C4-2B (cell line): ENCODE measurements around the gene BARD1.
"Not testable (repeated sequence)": the region's sequence is repeated elsewhere in the genome, so short reads cannot be mapped to it uniquely, and the experiment has no call there.

Experiments
- H3K27ac ChIP-seq: fragments of 450-650 bp; 2 replicates; pipeline ENCODE4 v1.5.1; 2017
- ZFX ChIP-seq: fragments of 450-650 bp; IDR thresholded peaks from 2 replicates; pipeline ENCODE4 v1.6.1; 2017
- TF ChIP-seq, protein P1 (sequence below): fragments of 450-650 bp; conservative IDR thresholded peaks from 2 replicates; pipeline ENCODE4 v1.5.1; 2017; ENCODE audit warnings: mild to moderate bottlenecking

Gene BARD1

DNA sequence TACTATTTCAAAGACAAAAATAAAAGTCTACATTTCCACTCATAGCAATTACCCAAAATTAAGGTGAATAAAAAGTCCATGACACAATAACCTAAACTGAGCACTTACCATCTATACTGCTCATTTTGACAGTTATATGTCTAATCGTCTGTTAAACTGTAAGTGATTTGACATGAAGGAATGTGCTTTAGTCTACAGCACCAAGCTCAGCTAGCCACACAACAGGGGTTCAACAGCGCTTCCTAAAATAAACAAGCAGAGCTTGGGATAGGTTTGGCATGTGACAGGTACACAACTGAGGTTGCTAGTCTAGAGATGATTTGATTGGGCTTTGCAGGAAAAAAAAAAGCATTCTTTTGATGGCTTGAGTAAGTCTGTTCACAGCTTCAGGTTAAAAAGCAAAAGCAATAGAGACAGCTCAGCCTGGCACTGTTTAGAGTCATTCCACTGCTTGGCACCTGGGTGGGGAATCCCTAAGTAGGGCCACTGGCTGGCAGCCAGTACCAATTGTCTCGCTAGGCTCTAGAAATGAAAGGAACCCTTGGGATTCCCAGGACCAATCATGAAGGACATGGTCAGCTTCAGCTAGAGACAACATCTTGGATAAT lies 78.6 kb downstream of the BARD1 start:
- H3K27ac ChIP-seq, result no peak overlapping the region
- TF ChIP-seq, protein P1, sequence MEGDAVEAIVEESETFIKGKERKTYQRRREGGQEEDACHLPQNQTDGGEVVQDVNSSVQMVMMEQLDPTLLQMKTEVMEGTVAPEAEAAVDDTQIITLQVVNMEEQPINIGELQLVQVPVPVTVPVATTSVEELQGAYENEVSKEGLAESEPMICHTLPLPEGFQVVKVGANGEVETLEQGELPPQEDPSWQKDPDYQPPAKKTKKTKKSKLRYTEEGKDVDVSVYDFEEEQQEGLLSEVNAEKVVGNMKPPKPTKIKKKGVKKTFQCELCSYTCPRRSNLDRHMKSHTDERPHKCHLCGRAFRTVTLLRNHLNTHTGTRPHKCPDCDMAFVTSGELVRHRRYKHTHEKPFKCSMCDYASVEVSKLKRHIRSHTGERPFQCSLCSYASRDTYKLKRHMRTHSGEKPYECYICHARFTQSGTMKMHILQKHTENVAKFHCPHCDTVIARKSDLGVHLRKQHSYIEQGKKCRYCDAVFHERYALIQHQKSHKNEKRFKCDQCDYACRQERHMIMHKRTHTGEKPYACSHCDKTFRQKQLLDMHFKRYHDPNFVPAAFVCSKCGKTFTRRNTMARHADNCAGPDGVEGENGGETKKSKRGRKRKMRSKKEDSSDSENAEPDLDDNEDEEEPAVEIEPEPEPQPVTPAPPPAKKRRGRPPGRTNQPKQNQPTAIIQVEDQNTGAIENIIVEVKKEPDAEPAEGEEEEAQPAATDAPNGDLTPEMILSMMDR, result no peak
- TF ChIP-seq ZFX, result no peak

DNA sequence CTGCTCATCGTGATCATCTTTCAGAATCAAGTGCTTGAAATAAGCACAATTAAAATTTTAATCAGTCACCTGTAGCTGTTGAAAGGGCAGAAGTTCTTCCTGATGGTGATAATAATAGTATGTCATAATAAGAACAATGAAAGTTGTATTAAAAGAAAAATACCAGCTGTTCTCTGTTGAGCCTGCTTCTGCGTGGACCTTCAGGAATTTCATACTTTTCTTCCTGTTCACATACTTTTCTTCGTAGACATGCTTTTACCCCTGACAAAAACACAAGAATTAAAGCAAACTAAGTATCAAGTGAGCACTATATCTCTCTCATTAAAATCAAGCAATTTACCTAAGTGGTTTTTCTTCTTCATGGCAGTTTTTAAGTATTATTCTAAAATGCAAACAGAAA lies 79.2 kb downstream of the BARD1 start:
- H3K27ac ChIP-seq, result no peak overlapping the region
- TF ChIP-seq ZFX, result no peak
- TF ChIP-seq, protein P1, result no peak

DNA sequence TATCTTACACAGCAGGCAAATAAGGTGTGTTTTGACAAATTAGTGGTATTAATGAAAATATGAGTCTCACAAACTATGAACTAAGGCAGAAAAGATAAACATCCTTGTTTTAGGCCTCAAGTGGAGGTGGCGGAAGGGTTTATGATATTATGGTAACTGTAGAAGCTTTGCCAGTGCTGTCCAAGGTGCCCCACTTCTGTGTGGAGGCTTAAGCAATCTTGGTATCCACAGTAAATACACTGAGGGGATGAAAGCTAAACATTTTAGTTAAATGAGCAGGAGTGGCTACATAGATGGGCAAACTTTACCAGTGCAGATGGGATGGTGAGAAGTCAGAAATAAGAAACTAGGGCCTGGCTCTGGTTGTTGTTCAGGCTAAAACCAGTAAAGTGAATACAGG lies 84.7 kb downstream of the BARD1 start:
- H3K27ac ChIP-seq, result no peak overlapping the region

DNA sequence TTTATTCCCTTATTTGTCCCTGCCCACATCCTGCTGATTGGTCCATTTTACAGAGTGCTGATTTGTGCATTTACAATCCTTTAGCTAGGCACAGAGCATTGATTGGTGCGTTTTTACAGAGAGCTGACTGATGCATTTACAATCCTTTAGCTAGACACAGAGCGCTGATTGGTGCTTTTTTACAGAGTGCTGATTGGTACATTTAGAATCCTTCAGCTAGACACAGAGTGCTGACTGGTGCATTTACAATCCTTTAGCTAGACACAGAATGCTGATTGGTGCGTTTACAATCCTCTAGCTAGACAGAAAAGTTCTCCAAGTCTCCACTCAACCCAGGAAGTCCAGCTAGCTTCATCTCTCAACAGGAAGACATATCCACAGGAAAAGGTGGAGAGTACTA lies 91.6 kb downstream of the BARD1 start:
- H3K27ac ChIP-seq, result not testable (repeated sequence)

More for the DNA sequence above, 84.7 kb downstream of the BARD1 start:
- TF ChIP-seq ZFX, result no peak
- TF ChIP-seq, protein P1, result no peak

DNA sequence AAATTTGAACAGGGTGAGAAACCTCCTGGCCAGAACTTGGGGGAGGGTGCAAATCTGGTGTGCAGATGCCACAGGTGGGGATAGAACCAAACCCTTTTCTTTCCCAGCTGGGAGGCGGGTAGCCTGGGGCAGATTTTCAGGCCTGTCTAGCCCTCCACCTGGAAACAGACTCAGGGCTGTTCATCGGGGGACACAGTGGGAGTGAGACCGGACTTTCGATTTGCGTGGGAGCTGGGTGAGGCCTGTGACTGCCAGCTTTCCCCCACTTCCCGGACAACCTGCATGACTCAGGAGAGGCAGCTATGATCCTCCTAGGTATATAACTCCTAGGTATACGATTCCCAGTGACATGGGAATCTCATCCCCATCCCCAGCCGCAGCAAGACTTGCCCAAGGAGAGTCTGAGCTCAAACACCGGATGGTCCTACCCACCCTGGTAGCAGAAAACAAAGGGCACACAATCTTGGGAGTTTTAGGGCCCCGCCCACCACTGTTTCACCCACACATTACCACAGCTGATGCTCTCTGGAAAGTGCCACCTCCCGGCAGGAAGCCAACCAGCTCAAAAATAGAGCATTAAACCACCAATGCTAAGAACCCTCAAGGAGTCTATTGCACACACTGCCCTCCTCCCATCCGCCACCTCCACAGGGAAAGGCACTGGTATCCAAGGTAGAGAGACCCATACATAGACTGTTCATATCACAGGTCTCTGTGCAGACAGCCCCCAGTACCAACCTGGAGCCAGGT lies 92.5 kb downstream of the BARD1 start:
- TF ChIP-seq, protein P1, result no peak
- TF ChIP-seq ZFX, result no peak
- no peak overlapping the region for H3K27ac ChIP-seq

DNA sequence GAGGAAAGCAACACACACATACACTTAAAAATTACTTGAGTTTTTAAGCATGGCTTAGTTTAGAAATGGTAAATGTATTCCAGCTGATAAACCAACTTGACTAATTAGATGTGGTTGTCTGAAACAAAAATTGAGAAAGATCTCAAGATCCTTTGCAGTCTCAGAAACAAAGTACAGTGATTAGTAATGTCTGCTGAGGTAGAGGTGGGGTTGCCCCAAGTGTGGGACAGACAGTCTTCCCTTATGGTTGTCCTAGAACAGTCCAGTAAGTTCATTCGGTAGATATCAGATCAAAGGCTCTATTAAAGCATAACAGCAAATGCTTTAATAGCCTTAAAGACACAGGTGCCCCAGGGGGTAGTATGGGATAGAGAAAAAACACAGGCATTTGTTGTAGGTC lies 94.5 kb downstream of the BARD1 start:
- TF ChIP-seq, protein P1, result no peak
- no peak for TF ChIP-seq ZFX

DNA sequence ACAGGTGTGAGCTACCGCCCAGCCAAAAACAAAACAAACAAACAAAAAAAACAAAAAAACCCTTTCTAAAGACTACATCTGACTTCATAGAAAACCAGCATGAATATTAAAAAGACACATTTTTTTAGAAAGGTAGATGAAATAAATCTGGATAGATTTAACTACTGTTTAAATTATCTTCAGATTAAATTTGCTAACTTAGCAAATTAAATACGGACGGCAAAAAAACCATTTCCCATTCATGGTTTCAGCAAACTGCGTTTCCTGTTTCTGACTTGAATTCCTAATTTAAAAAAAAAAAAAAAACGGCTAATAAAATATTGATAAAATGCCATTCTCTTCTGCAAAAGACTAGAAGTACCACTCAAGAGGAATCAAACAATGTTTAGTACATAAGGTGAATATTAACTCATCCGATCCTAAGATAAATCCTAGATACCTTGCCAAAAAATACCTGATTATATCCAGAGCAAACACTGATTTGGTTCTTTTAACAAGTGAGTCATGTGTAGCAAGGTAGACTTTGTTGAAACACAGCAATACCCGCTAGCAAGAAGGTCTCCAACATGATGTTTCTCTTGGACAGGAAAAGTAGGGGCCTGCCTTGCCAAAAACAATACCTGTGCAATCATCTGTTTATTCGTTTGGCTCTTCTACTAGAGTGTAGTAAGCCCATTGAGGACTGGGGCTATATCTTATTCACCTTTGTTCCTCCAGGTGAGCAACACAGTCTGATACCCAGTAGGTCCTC lies 96.2 kb downstream of the BARD1 start:
- H3K27ac ChIP-seq, result peak overlapping the region; percentile 56
- TF ChIP-seq, protein P1, result no peak
- no peak for TF ChIP-seq ZFX

More for the DNA sequence above, 94.5 kb downstream of the BARD1 start:
- no peak overlapping the region for H3K27ac ChIP-seq
